OCI-LY7 (cell line): ENCODE measurements around the gene RPL27A. TPM values are rescaled to one million over a fixed set of nuclear protein-coding genes. Genes with fewer than 3 reads are reported as not detected.

ENCODE experiments used
- BruUV-seq: library from RNA; stranded (reverse); fragments of 400-500 nt; replicated peaks from 2 replicates; lab custom pipeline; 2021; lab: Mats Ljungman, UMichigan
- CTCF ChIA-PET: fragments of 300-600 bp; sonication (Branson Sonifier 250); formaldehyde crosslinking; loops from one replicate; lab custom pipeline; 2022; ENCODE audit warnings: antibody characterized with exemption; ENCODE audit not compliant: unreplicated experiment; lab: Charles Lee
- POLR2A ChIA-PET: fragments of 300-600 bp; sonication (Branson Sonifier 250); formaldehyde crosslinking; loops from one replicate; lab custom pipeline; 2022; ENCODE audit warnings: antibody characterized with exemption; lab: Charles Lee
- DNase-seq: peaks from one replicate; pipeline ENCODE4 v3.0.0-alpha.2; 2015; ENCODE audit warnings: low spot score
- H2AFZ ChIP-seq: fragments of 200-600 bp; sonication (generic), shearing (Covaris generic); 2 replicates; pipeline ENCODE4 v1.6.1; 2014; ENCODE audit warnings: mild to moderate bottlenecking, antibody characterized with exemption, low read length, moderate library complexity
- H3K27ac ChIP-seq: fragments of 200-600 bp; sonication (generic); 2 replicates; pipeline ENCODE4 v1.5.1; 2014; ENCODE audit warnings: mixed run types, low read depth, mild to moderate bottlenecking, moderate library complexity, low read length, inconsistent platforms; ENCODE audit not compliant: poor library complexity, severe bottlenecking
- H3K36me3 ChIP-seq: fragments of 200-600 bp; sonication (generic); 2 replicates; pipeline ENCODE4 v1.6.1; 2014; ENCODE audit warnings: mild to moderate bottlenecking, antibody characterized with exemption, low read length, moderate library complexity, mixed read lengths; ENCODE audit not compliant: insufficient read depth
- H3K4me1 ChIP-seq: fragments of 200-600 bp; sonication (generic); 2 replicates; pipeline ENCODE4 v1.5.1; 2014; ENCODE audit warnings: mild to moderate bottlenecking, low read length; ENCODE audit not compliant: insufficient read depth, poor library complexity, severe bottlenecking
- H3K4me2 ChIP-seq: fragments of 200-600 bp; sonication (generic); 2 replicates; pipeline ENCODE4 v1.6.1; 2014; ENCODE audit warnings: mild to moderate bottlenecking, low read length
- H3K4me3 ChIP-seq: fragments of 200-600 bp; sonication (generic); 2 replicates; pipeline ENCODE4 v1.5.1; 2014; ENCODE audit warnings: mild to moderate bottlenecking, low read depth, low read length; ENCODE audit not compliant: poor library complexity, severe bottlenecking
- H3K79me2 ChIP-seq: fragments of 200-600 bp; sonication (generic); 2 replicates; pipeline ENCODE4 v1.6.1; 2016; ENCODE audit warnings: low read depth, mild to moderate bottlenecking, low read length, moderate library complexity, mixed read lengths; ENCODE audit not compliant: insufficient read depth
- H3K9me2 ChIP-seq: fragments of 200-600 bp; sonication (generic); 2 replicates; pipeline ENCODE4 v1.6.1; 2016; ENCODE audit warnings: mild to moderate bottlenecking, low read length, mixed read lengths; ENCODE audit not compliant: insufficient read depth
- H3K9me3 ChIP-seq: fragments of 200-600 bp; sonication (generic); 2 replicates; pipeline ENCODE4 v1.6.1; 2014; ENCODE audit warnings: mild to moderate bottlenecking, mixed run types, low read length, mixed read lengths
- H4K20me1 ChIP-seq: fragments of 200-600 bp; sonication (generic); 2 replicates; pipeline ENCODE4 v1.6.1; 2014; ENCODE audit warnings: mild to moderate bottlenecking, antibody characterized with exemption, low read length, moderate library complexity, mixed read lengths; ENCODE audit not compliant: insufficient read depth
- EZH2phosphoT487 ChIP-seq: fragments of 200-600 bp; sonication (generic); IDR thresholded peaks from 2 replicates; pipeline ENCODE4 v1.6.1; 2018; ENCODE audit warnings: low read depth, borderline replicate concordance, mild to moderate bottlenecking, mixed run types, antibody characterized with exemption, low read length, moderate library complexity, mixed read lengths
- intact Hi-C: fragments of 100-400 bp; cut with micrococcal nuclease; formaldehyde crosslinking; loops from one replicate; pipeline ENCODE4 v1.10.0; 2022; ENCODE audit not compliant: unreplicated experiment
- total RNA-seq, 2 experiments: library from RNA; depleted of rRNA in 1 of 2; stranded (reverse); fragments of >200 nt in 1 of 2; shearing (Covaris generic) in 1 of 2; gene quantifications; 2 replicates each; pipeline ENCODE4 v1.2.3, GENCODE V29; 2014 to 2022
- TF ChIP-seq, protein P1 (sequence below): fragments of 200-600 bp; sonication (generic); conservative IDR thresholded peaks from 2 replicates; pipeline ENCODE4 v1.5.1; 2014; ENCODE audit warnings: mild to moderate bottlenecking, antibody characterized with exemption, low read length, moderate library complexity, mixed read lengths

RPL27A gene
- total RNA-seq, 2 experiments from 2014 or later = 1,593 to 2,753 TPM

- intact Hi-C loops = no loop called here
- Histone ChIP-seq H3K36me3 (no peaks in the 10 kb centered on the region), H3K4me2 (no peak overlapping the region), H3K27ac (no peak overlapping the region), H4K20me1 (no peaks in the 10 kb centered on the region), H3K9me3 (no peaks in the 10 kb centered on the region), H3K4me1 (no peaks in the 10 kb centered on the region), H3K4me3 (no peak overlapping the region), H2AFZ (no peak overlapping the region), H3K9me2 (no peaks in the 10 kb centered on the region), H3K79me2 (no peaks in the 10 kb centered on the region)
- no peak for DNase-seq
- TF ChIP-seq, protein P1, sequence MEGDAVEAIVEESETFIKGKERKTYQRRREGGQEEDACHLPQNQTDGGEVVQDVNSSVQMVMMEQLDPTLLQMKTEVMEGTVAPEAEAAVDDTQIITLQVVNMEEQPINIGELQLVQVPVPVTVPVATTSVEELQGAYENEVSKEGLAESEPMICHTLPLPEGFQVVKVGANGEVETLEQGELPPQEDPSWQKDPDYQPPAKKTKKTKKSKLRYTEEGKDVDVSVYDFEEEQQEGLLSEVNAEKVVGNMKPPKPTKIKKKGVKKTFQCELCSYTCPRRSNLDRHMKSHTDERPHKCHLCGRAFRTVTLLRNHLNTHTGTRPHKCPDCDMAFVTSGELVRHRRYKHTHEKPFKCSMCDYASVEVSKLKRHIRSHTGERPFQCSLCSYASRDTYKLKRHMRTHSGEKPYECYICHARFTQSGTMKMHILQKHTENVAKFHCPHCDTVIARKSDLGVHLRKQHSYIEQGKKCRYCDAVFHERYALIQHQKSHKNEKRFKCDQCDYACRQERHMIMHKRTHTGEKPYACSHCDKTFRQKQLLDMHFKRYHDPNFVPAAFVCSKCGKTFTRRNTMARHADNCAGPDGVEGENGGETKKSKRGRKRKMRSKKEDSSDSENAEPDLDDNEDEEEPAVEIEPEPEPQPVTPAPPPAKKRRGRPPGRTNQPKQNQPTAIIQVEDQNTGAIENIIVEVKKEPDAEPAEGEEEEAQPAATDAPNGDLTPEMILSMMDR = no peak
- no peak for TF ChIP-seq EZH2phosphoT487
- no TSS peak for BruUV-seq
- POLR2A ChIA-PET = no interaction called here
- CTCF ChIA-PET = interaction anchor here (0.6 kb wide), 1 partner anchor 1024 kb away, joined by 3 read pairs; no protein-coding TSS in a partner anchor
These were observed 26.5 kb downstream of the RPL27A start for GRCh38 chr11:8709002-8709672.

DNA sequence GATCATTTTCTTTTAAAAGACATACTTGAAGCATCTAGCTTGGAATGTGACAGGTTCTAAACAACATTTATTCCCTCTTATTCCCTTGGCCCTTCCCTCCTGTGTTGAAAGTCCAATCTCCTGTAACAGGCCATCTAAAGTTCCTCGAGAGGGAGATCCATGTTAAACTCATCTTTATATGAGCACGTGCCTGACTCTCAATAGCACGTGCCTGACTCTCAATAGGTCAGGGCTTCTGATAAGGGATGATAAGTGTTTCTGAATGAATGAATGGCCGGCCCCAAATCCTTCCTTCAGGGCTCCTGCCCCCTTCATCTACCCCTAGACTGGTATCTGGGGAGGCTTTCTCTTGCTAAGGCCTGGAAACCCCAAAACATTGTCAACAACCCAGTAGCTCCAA, 27.2 kb downstream of the RPL27A start:
- no peaks in the 10 kb centered on the region for H3K79me2 ChIP-seq
- no peak for DNase-seq
- no peaks in the 10 kb centered on the region for H3K4me1 ChIP-seq
- no peaks in the 10 kb centered on the region for H3K9me2 ChIP-seq
- no peak for TF ChIP-seq EZH2phosphoT487
- TF ChIP-seq, protein P1 = no peak
- H3K27ac ChIP-seq = no peak overlapping the region
- no peaks in the 10 kb centered on the region for H3K9me3 ChIP-seq
- POLR2A ChIA-PET = no interaction called here
- no peaks in the 10 kb centered on the region for H4K20me1 ChIP-seq
- no TSS peak for BruUV-seq
- H3K36me3 ChIP-seq = no peaks in the 10 kb centered on the region
- H3K4me3 ChIP-seq = no peak overlapping the region
- no peak overlapping the region for H2AFZ ChIP-seq
- H3K4me2 ChIP-seq = no peak overlapping the region
- CTCF ChIA-PET = no interaction called here
- intact Hi-C loops = no loop called here

- H2AFZ ChIP-seq = no peak overlapping the region
- H4K20me1 ChIP-seq = no peaks in the 10 kb centered on the region
- no peak overlapping the region for H3K27ac ChIP-seq
- H3K79me2 ChIP-seq = no peaks in the 10 kb centered on the region
- no peaks in the 10 kb centered on the region for H3K36me3 ChIP-seq
- BruUV-seq = no TSS peak
- no peak overlapping the region for H3K4me3 ChIP-seq
- CTCF ChIA-PET = no interaction called here
- no peak for DNase-seq
- intact Hi-C loops = no loop called here
- H3K9me2 ChIP-seq = no peaks in the 10 kb centered on the region
- TF ChIP-seq EZH2phosphoT487 = no peak
- TF ChIP-seq, protein P1 = no peak
- no peak overlapping the region for H3K4me2 ChIP-seq
- H3K4me1 ChIP-seq = no peaks in the 10 kb centered on the region
- no peaks in the 10 kb centered on the region for H3K9me3 ChIP-seq
- POLR2A ChIA-PET = interaction anchor here (0.6 to 0.9 kb wide), 2 partner anchors 21 to 1097 kb away, joined by 3 to 4 read pairs; no protein-coding TSS in a partner anchor
These were observed 29.4 kb downstream of the RPL27A start for GRCh38 chr11:8711895-8712442.
